Neural crest cell (in vitro differentiated cells): ENCODE measurements around the gene C1orf21. TPM values are rescaled to one million over a fixed set of nuclear protein-coding genes. Genes with fewer than 3 reads are reported as not detected.

ENCODE experiments used
- DNase-seq: peaks from one replicate; pipeline ENCODE4 v3.0.0; 2021; ENCODE audit warnings: low read depth, mixed read lengths, low spot score
- H3K27ac Mint-ChIP-seq: one replicate; pipeline ENCODE4 v1.8.0; 2021; ENCODE audit warnings: mild to moderate bottlenecking, mixed read lengths; ENCODE audit not compliant: unreplicated experiment
- H3K27me3 Mint-ChIP-seq: 2 replicates; pipeline ENCODE4 v1.8.0; 2021; ENCODE audit warnings: low read depth, mild to moderate bottlenecking, mixed read lengths
- H3K36me3 Mint-ChIP-seq: 2 replicates; pipeline ENCODE4 v1.8.0; 2021; ENCODE audit warnings: low read depth, mild to moderate bottlenecking, mixed read lengths
- H3K4me1 Mint-ChIP-seq: 2 replicates; pipeline ENCODE4 v1.8.0; 2021; ENCODE audit warnings: mixed read lengths
- H3K4me3 Mint-ChIP-seq: one replicate; pipeline ENCODE4 v1.8.0; 2021; ENCODE audit warnings: mild to moderate bottlenecking, mixed read lengths
- H3K9me3 Mint-ChIP-seq: 2 replicates; pipeline ENCODE4 v1.8.0; 2021; ENCODE audit warnings: mixed read lengths
- CTCF ChIP-seq: fragments of 200-600 bp; sonication (generic); conservative IDR thresholded peaks from 2 replicates; pipeline ENCODE4 v1.5.0; 2021; ENCODE audit warnings: antibody characterized with exemption, mild to moderate bottlenecking
- total RNA-seq: library from RNA; stranded (reverse); gene quantifications from 2 replicates; pipeline ENCODE4 v1.2.1, GENCODE V29; 2021

C1orf21 gene
- total RNA-seq, 1 donor from 2014 or later: 29.8 TPM

- DNase-seq: no peak
- H3K27ac Mint-ChIP-seq: no peak overlapping the region
- no peaks in the 10 kb centered on the region for H3K27me3 Mint-ChIP-seq
- no peak overlapping the region for H3K4me3 Mint-ChIP-seq
- no peaks in the 10 kb centered on the region for H3K36me3 Mint-ChIP-seq
- no peaks in the 10 kb centered on the region for H3K9me3 Mint-ChIP-seq
- peak; percentile 34 for TF ChIP-seq CTCF
- peaks cover 14% of the 10 kb centered on the region for H3K4me1 Mint-ChIP-seq
Observed at GRCh38 chr1:184465489-184466146, 78.8 kb downstream of the C1orf21 start.

- Mint-ChIP-seq H3K27me3 (no peaks in the 10 kb centered on the region), H3K4me1 (peaks cover 8% of the 10 kb centered on the region), H3K27ac (no peak overlapping the region), H3K36me3 (no peaks in the 10 kb centered on the region), H3K4me3 (no peak overlapping the region), H3K9me3 (no peaks in the 10 kb centered on the region)
- no peak for TF ChIP-seq CTCF
- no peak for DNase-seq
Observed at GRCh38 chr1:184467295-184467694, 80.5 kb downstream of the C1orf21 start.

GRCh38 chr1:184469396-184469795 lies 82.6 kb downstream of the C1orf21 start:
- Mint-ChIP-seq H3K4me3 (no peak overlapping the region), H3K27ac (no peak overlapping the region), H3K4me1 (peaks cover 8% of the 10 kb centered on the region), H3K9me3 (peaks cover 3% of the 10 kb centered on the region), H3K36me3 (peaks cover 4% of the 10 kb centered on the region), H3K27me3 (no peaks in the 10 kb centered on the region)
- TF ChIP-seq CTCF: no peak
- no peak for DNase-seq

GRCh38 chr1:184471686-184472085 lies 84.9 kb downstream of the C1orf21 start:
- Mint-ChIP-seq H3K9me3 (peaks cover 8% of the 10 kb centered on the region), H3K4me3 (no peak overlapping the region), H3K27ac (no peak overlapping the region), H3K27me3 (no peaks in the 10 kb centered on the region), H3K36me3 (peaks cover 17% of the 10 kb centered on the region), H3K4me1 (peaks cover 13% of the 10 kb centered on the region)
- no peak for TF ChIP-seq CTCF
- DNase-seq: no peak

GRCh38 chr1:184472136-184472535 lies 85.3 kb downstream of the C1orf21 start:
- no peak overlapping the region for H3K4me3 Mint-ChIP-seq
- H3K27me3 Mint-ChIP-seq: no peaks in the 10 kb centered on the region
- peaks cover 8% of the 10 kb centered on the region for H3K9me3 Mint-ChIP-seq
- DNase-seq: no peak
- TF ChIP-seq CTCF: no peak
- H3K4me1 Mint-ChIP-seq: peaks cover 13% of the 10 kb centered on the region
- H3K36me3 Mint-ChIP-seq: peaks cover 19% of the 10 kb centered on the region
- no peak overlapping the region for H3K27ac Mint-ChIP-seq
